ENCODE results near the gene EHMT1. TPM values are rescaled to one million over a fixed set of nuclear protein-coding genes. Genes with fewer than 3 reads are reported as not detected.
A peak's percentile ranks its signal among the peaks of the same experiment; 100 is the strongest.

EHMT1 gene
- total and polyA plus RNA-seq, 2 of the 8 experiments (the other 6 are each of a cell fraction or from before 2014, with no cell fraction given) = 95.7 to 163 TPM

DNA sequence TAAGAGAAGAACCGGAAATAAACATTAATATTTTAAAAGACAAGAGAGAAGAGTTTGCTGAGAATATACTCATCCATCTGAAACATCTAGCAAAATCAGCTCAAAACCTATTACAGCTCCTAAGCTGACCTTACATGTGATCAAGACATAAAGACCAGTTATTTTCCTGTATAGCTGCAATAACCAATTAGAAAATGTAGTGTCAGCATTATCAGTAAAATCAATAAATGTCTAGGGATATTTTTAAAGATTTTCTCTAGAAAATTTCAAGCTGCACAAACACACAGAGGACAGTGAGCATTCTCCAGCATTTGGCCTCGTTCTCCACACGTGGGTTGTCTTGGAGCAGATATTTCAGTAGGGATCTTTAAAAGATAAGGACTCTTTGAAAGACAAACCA, 131.2 kb downstream of the EHMT1 start:
- H3K9me3 ChIP-seq (ENCODE audit: insufficient read depth in 2 of 2, low read depth in 1 of 2, low read length in 1 of 2) = no peaks in the 10 kb centered on the region
- no peak overlapping the region for H2AFZ ChIP-seq (ENCODE audit: low read length)
- no peak overlapping the region for H3K4me2 ChIP-seq (ENCODE audit: insufficient read depth in 1 of 2, low read depth in 2 of 2, low read length in 2 of 2)
- DNase-seq (ENCODE audit: low read depth in 1 of 2, low spot score in 2 of 2) = no peak
- no peak overlapping the region for H3K4ac ChIP-seq (replicated peaks; ENCODE audit: insufficient read length, low read depth, low read length)
- no peak overlapping the region for H2BK12ac ChIP-seq (ENCODE audit: low read depth, low read length)
- H2AK5ac ChIP-seq (ENCODE audit: low read depth, low read length) = no peak overlapping the region
- no peak overlapping the region for H3K4me3 ChIP-seq (ENCODE audit: extremely low read depth in 1 of 4, insufficient read depth in 2 of 4, low read depth in 3 of 4, low read length in 4 of 4)
- no peak overlapping the region for H2BK15ac ChIP-seq (ENCODE audit: low read length)
- peaks cover 4 to 20% (median 10%) of the 10 kb centered on the region in 4 experiments; a peak in 6 of 8 replicates for H3K36me3 ChIP-seq (ENCODE audit: control insufficient read depth in 2 of 4, insufficient read depth in 4 of 4, low read length in 3 of 4)
- no peak overlapping the region for H3K27ac ChIP-seq (ENCODE audit: low read depth, low read length)
- H3K23ac ChIP-seq (ENCODE audit: insufficient read length) = no peak overlapping the region
- H3K23me2 ChIP-seq (ENCODE audit: low read depth, low read length) = no peaks in the 10 kb centered on the region
- H3K4me1 ChIP-seq (replicated peaks in 1 of 4; ENCODE audit: control insufficient read depth in 3 of 4, insufficient read depth in 4 of 4, low read length in 3 of 4) = peaks cover 3 to 4% (median 3%) of the 10 kb centered on the region in 4 experiments; a peak in 5 of 7 replicates
- no peak overlapping the region for H3K18ac ChIP-seq (ENCODE audit: extremely low read depth, low read length)
- peaks cover 0 to 19% of the 10 kb centered on the region in 2 experiments; a peak in 1 of 4 replicates for H3K79me2 ChIP-seq (ENCODE audit: control insufficient read depth in 1 of 2, insufficient read depth in 2 of 2, low read length in 2 of 2)
- H2BK5ac ChIP-seq (ENCODE audit: low read depth, low read length) = no peak overlapping the region
- 74% methylated on average over 3 of the region's 3 CpGs; no CpG with 5 or more reads in 1 of the 2 experiments for WGBS, 2 experiments (ENCODE audit: extremely low coverage in 1 of 2, insufficient coverage in 1 of 2, insufficient read length in 1 of 2, insufficient replicate concordance in 2 of 2, low coverage in 1 of 2, low lambda C conversion rate in 2 of 2, missing lambda C conversion rate in 1 of 2)
- no peak overlapping the region for H3K14ac ChIP-seq (ENCODE audit: insufficient read length)
- no peak overlapping the region for H3K56ac ChIP-seq (replicated peaks; ENCODE audit: insufficient read length, low read depth, low read length)
- ChIA-PET CTCF (ENCODE audit: partially characterized antibody) (interaction anchor here (0.5 to 1.8 kb wide), 7 partner anchors 9 to 169 kb away, joined by 3 to 5 read pairs (median 4); no protein-coding TSS in a partner anchor), POLR2A (ENCODE audit: partially characterized antibody) (interaction anchor here (1.4 kb wide), 1 partner anchor 10 kb away, joined by 7 read pairs; no protein-coding TSS in a partner anchor)
- no peak overlapping the region for H2BK20ac ChIP-seq (ENCODE audit: low read length)
- TF ChIP-seq YY1 (IDR thresholded peaks at IDR 0.05; ENCODE audit: low read depth, low read length) (no peak), MAFK (IDR thresholded peaks at IDR 0.05; ENCODE audit: low read depth, low read length) (peak; percentile 44; the same call in 1 of the 2 replicates)
- peaks cover 2 to 3% of the 10 kb centered on the region in 2 experiments for H4K20me1 ChIP-seq (replicated peaks in 1 of 2; ENCODE audit: control insufficient read depth in 1 of 2, insufficient read depth in 2 of 2, low read length in 2 of 2)
- no peak overlapping the region for H4K91ac ChIP-seq (replicated peaks; ENCODE audit: insufficient read length, low read length)
- peaks cover 4% of the 10 kb centered on the region for H3K79me1 ChIP-seq (ENCODE audit: low read depth, low read length)
- no peak overlapping the region for H3K9ac ChIP-seq (replicated peaks in 1 of 4; ENCODE audit: extremely low read depth in 1 of 4, low read depth in 3 of 4, low read length in 3 of 4)
- H2BK120ac ChIP-seq (replicated peaks; ENCODE audit: low read depth, low read length) = no peak overlapping the region
- no peak overlapping the region for H4K5ac ChIP-seq (ENCODE audit: insufficient read length, low read depth, low read length)
- no peak for FAIRE-seq
- no peaks in the 10 kb centered on the region for H3K27me3 ChIP-seq (replicated peaks in 1 of 4; ENCODE audit: control insufficient read depth in 3 of 4, extremely low read depth in 1 of 4, insufficient read depth in 3 of 4, low read length in 3 of 4)
- H4K8ac ChIP-seq (ENCODE audit: extremely low read depth, insufficient read depth, low read length) = no peak overlapping the region

Measured in H1 (cell line).